ENCODE results near the gene B4GALNT1.

- TF ChIP-seq, protein P1, sequence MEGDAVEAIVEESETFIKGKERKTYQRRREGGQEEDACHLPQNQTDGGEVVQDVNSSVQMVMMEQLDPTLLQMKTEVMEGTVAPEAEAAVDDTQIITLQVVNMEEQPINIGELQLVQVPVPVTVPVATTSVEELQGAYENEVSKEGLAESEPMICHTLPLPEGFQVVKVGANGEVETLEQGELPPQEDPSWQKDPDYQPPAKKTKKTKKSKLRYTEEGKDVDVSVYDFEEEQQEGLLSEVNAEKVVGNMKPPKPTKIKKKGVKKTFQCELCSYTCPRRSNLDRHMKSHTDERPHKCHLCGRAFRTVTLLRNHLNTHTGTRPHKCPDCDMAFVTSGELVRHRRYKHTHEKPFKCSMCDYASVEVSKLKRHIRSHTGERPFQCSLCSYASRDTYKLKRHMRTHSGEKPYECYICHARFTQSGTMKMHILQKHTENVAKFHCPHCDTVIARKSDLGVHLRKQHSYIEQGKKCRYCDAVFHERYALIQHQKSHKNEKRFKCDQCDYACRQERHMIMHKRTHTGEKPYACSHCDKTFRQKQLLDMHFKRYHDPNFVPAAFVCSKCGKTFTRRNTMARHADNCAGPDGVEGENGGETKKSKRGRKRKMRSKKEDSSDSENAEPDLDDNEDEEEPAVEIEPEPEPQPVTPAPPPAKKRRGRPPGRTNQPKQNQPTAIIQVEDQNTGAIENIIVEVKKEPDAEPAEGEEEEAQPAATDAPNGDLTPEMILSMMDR (IDR thresholded peaks at IDR 0.05) = no peak
- TF ChIP-seq POLR2A (IDR thresholded peaks at IDR 0.05) = no peak
Observed at GRCh38 chr12:57657744-57658143, 24.7 kb upstream of the B4GALNT1 start.
